Upper lobe of left lung (tissue), 6 donors: ENCODE results near the gene A1BG. TPM values are rescaled to one million over a fixed set of nuclear protein-coding genes. Genes with fewer than 3 reads are reported as not detected.
"Not testable (repeated sequence)": the region's sequence is repeated elsewhere in the genome, so short reads cannot be mapped to it uniquely, and the experiment has no call there.

Experiments
- ATAC-seq, 2 donors: fragments of 200-7000 bp; cut with Tn5 transposase; one replicate each; pipeline ENCODE4 v1.9.1; 2022; ENCODE audit warnings: mild to moderate bottlenecking in 2 of 2, moderate library complexity in 2 of 2; ENCODE audit not compliant: low FRiP score in 2 of 2
- DNase-seq, 2 donors: peaks; one replicate each; pipeline ENCODE4 v3.0.0-alpha.2; 2019 to 2020
- H3K27ac ChIP-seq, 4 donors: fragments of 200-600 bp; sonication (generic); one replicate each; pipeline ENCODE4 v1.5.1; 2016 to 2019
- H3K27me3 ChIP-seq, 4 donors: fragments of 200-600 bp; sonication (generic); one replicate each; pipeline ENCODE4 v1.5.1; 2017 to 2019
- H3K36me3 ChIP-seq, 4 donors: fragments of 200-600 bp; sonication (generic); one replicate each; pipeline ENCODE4 v1.5.1; 2016 to 2019
- H3K4me1 ChIP-seq, 4 donors: fragments of 200-600 bp; sonication (generic); one replicate each; pipeline ENCODE4 v1.5.1; 2018 to 2019
- H3K4me3 ChIP-seq, 4 donors: fragments of 200-600 bp; sonication (generic); one replicate each; pipeline ENCODE4 v1.5.1; 2017 to 2019; ENCODE audit warnings: mild to moderate bottlenecking in 2 of 4, moderate library complexity in 1 of 4
- H3K9me3 ChIP-seq, 4 donors: fragments of 200-600 bp; sonication (generic); one replicate each; pipeline ENCODE4 v1.5.1; 2018 to 2019
- EP300 ChIP-seq, 4 donors: sonication (generic); formaldehyde crosslinking; IDR thresholded peaks; one replicate each; pipeline ENCODE4 v1.5.1; 2017; ENCODE audit warnings: antibody characterized with exemption in 4 of 4, control low read depth in 2 of 4
- POLR2A ChIP-seq, 4 donors: fragments of 450-650 bp; IDR thresholded peaks; one replicate each; pipeline ENCODE4 v1.5.1; 2016 to 2017; ENCODE audit warnings: antibody characterized with exemption in 4 of 4, mild to moderate bottlenecking in 2 of 4
- POLR2AphosphoS5 ChIP-seq, 2 donors: sonication (generic); formaldehyde crosslinking; IDR thresholded peaks; one replicate each; pipeline ENCODE4 v1.5.1; 2017; ENCODE audit warnings: antibody characterized with exemption in 2 of 2
- WGBS, 2 donors: methylation state at CpG; one replicate each; pipeline ENCODE4 v1.1.5; 2017 to 2018; 5-methylcytosine and 5-hydroxymethylcytosine counted together
- total RNA-seq, 6 donors: library from RNA; depleted of rRNA in 4 of 6; stranded (reverse); fragments of >200 nt in 4 of 6; gene quantifications; one replicate each; pipeline versions ENCODE4 v1.1.0 to v1.2.1, GENCODE V29; 2016 to 2021
- TF ChIP-seq, protein P1 (sequence below), 6 experiments: fragments of 450-650 bp in 4 of 6; fragments of 200-600 bp in 2 of 6; sonication (generic) in 2 of 6; IDR thresholded peaks; one replicate each; pipeline ENCODE4 v1.5.1; 2016 to 2019; ENCODE audit warnings: antibody characterized with exemption in 6 of 6
- donor health status: DM: no; HTN: no; CAD: no; lungs with moderate emphysema.
- donor health status: DM: no; HTN: yes; CAD: no; lungs with severe emphysema.

Gene A1BG
- total RNA-seq, 6 donors from 2014 or later, result 8.4 to 26.6 (median 16.4) TPM

DNA sequence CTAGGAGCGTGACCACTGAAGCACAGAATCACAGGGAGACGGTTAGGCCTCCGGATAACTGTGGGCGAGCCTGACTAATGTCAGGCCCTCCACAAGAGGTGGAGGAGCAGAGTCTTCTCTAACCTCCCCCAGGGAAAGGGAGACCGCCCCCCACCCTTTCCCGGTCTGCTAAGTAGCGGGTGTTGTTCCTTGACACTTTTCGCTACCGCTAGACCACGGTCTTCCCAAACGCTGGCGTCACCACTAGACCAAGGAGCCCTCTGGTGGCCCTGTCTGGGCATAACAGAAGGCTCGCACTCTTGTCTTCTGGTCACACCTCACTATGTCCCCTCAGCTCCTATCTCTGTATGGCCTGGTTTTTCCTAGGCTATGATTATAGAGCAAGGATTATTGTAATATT is 42.6 kb downstream of the A1BG start:
- Histone ChIP-seq H3K4me1 (peaks cover 8 to 16% (median 14%) of the 10 kb centered on the region in 4 donors), H3K36me3 (peaks cover 14 to 81% (median 53%) of the 10 kb centered on the region in 4 donors)
- H3K9me3 ChIP-seq, H3K27me3 ChIP-seq, ATAC-seq, H3K27ac ChIP-seq, DNase-seq, H3K4me3 ChIP-seq: not testable (repeated sequence)
- TF ChIP-seq, protein P1, sequence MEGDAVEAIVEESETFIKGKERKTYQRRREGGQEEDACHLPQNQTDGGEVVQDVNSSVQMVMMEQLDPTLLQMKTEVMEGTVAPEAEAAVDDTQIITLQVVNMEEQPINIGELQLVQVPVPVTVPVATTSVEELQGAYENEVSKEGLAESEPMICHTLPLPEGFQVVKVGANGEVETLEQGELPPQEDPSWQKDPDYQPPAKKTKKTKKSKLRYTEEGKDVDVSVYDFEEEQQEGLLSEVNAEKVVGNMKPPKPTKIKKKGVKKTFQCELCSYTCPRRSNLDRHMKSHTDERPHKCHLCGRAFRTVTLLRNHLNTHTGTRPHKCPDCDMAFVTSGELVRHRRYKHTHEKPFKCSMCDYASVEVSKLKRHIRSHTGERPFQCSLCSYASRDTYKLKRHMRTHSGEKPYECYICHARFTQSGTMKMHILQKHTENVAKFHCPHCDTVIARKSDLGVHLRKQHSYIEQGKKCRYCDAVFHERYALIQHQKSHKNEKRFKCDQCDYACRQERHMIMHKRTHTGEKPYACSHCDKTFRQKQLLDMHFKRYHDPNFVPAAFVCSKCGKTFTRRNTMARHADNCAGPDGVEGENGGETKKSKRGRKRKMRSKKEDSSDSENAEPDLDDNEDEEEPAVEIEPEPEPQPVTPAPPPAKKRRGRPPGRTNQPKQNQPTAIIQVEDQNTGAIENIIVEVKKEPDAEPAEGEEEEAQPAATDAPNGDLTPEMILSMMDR (IDR thresholded peaks at IDR 0.05), result peak; percentile 28 to 58 (median 44)
- 54 to 66% methylated on average over 13 of the region's 13 CpGs for WGBS, 2 donors

DNA sequence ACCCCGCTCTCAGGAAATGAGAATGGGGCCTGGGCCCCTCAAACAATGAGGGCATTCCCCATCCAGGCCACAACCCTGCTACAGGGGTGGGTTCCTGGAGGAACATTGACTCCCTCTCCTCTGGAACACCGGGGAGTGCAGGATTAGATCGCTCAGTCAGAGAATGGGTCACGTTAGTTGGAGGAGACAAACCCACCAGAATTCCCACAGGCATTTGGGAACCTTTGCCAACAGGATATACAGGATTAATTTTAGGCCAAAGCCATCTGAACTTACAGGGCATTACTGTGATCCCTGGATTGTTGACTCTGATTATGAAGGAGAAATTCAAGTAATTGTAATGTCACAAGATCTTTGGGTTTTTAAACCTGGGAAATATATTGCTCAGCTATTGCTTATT is 45.6 kb downstream of the A1BG start:
- H3K27ac ChIP-seq, result no peak overlapping the region
- DNase-seq (no peak), ATAC-seq (no peak)
- peaks cover 8 to 24% (median 17%) of the 10 kb centered on the region in 4 donors for H3K4me1 ChIP-seq
- peaks cover 10 to 51% (median 31%) of the 10 kb centered on the region in 4 donors for H3K36me3 ChIP-seq
- no peak overlapping the region for H3K4me3 ChIP-seq
- H3K27me3 ChIP-seq, result no peaks in the 10 kb centered on the region
- TF ChIP-seq, protein P1 (IDR thresholded peaks at IDR 0.05), result no peak
- TF ChIP-seq POLR2AphosphoS5 (IDR thresholded peaks at IDR 0.05) (no peak), EP300 (IDR thresholded peaks at IDR 0.05) (no peak), POLR2A (IDR thresholded peaks at IDR 0.05) (no peak)
- WGBS, 2 donors, result 93 to 96% methylated on average over 4 of the region's 4 CpGs
- H3K9me3 ChIP-seq, result no peaks in the 10 kb centered on the region

DNA sequence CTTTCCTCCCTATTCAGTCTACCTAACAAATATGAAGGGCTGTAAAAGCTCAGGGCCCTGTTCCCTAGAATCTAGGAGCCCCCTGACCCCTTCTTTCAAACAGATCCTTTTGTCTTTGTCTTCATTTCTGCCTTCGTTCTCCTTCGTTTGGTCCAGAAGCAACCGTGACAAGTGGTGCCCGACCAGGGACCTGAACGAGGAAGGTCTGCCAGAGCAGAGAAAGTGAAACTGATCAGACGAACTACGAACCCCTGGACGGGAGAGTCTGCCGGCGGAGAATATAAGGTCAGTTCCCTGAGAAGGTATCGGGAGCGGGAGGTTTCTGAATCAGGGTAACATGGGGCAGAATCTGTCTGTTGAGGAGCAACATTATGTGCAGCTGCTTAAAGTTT is 47.4 kb downstream of the A1BG start:
- DNase-seq (no peak), ATAC-seq (no peak)
- Histone ChIP-seq H3K27me3 (no peaks in the 10 kb centered on the region), H3K4me1 (peaks cover 8 to 24% (median 17%) of the 10 kb centered on the region in 4 donors), H3K9me3 (peaks cover 0 to 7% (median 2%) of the 10 kb centered on the region in 4 donors), H3K4me3 (peak overlapping the region; percentile 61 to 98 (median 76)), H3K36me3 (peaks cover 0 to 37% (median 21%) of the 10 kb centered on the region in 4 donors), H3K27ac (peak overlapping the region; percentile 92 to 95 (median 93))
- TF ChIP-seq POLR2A (IDR thresholded peaks at IDR 0.05) (no peak), EP300 (IDR thresholded peaks at IDR 0.05) (no peak)
- TF ChIP-seq, protein P1 (IDR thresholded peaks at IDR 0.05), result no peak
- WGBS, 2 donors, result 58 to 67% methylated on average over 12 of the region's 12 CpGs

DNA sequence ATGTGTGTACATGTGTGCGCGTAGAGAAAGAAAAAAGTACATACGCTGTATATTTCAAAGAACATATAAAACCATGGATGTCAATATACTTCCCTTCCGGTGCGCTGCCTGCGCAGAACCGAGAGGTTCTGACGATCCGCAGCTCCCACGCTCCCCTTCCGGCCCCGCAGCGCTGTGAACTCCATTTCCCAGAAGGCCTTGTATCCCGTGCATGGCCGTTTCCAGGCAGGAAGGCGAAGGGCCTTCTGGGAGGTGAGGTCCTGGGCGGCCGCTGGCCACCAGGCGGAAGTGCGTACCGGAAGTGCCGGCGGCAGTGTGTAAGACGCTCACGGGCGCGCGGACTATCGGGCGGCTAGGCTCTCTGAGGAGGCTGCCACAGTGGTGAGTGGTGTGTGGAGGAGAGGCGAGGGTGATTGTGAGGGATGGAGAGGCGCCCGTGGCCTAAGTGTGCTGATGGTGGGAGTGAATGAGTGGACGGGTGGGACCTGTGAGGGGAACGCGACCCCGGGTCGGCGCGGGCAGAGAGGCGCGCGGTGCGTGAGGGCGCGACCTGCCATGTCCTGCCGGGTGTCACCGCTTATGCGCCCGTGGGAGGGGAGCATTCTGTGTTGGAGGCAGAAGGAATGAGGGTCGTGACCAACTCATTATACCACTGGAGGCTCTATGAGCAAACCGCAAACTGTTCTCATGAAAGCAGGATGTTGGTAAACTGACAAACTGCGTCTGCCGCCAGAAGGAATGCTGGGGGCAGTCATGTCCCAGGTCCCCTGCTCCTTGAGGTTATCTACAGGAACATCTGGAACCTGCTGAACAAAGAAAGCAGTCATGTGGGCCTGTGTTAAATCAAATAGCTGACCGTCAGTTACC is 48.0 kb downstream of the A1BG start, which contains the start of gene ERVK3-1:
Gene ERVK3-1 (plus strand): TSS at position 313 of the 867 bp plus-strand sequence. CDS start 6,792 bp downstream, outside the sequence.
- ATAC-seq, result peak; percentile 99 to 100
- DNase-seq, result peak; percentile 96 to 99
- WGBS, 2 donors, result 1% methylated on average over 49 to 54 of the region's 55 CpGs
- Histone ChIP-seq H3K9me3 (peaks cover 0 to 10% (median 2%) of the 10 kb centered on the region in 4 donors), H3K27ac (peak within 1 kb of the TSS; percentile 92 to 95 (median 93)), H3K4me3 (peak within 1 kb of the TSS; percentile 61 to 98 (median 76)), H3K36me3 (peaks cover 0 to 44% (median 25%) of the 10 kb centered on the region in 4 donors), H3K4me1 (peaks cover 8 to 24% (median 17%) of the 10 kb centered on the region in 4 donors), H3K27me3 (no peaks in the 10 kb centered on the region)
- TF ChIP-seq, protein P1 (IDR thresholded peaks at IDR 0.05), result peak in 4 of 6 experiments; percentile 63 to 86 (median 71)
- TF ChIP-seq POLR2AphosphoS5 (IDR thresholded peaks at IDR 0.05), result peak; percentile 99
- TF ChIP-seq EP300 (IDR thresholded peaks at IDR 0.05), result peak in 1 of 4 donors; percentile 82
- peak; percentile 76 to 94 (median 88) for TF ChIP-seq POLR2A (IDR thresholded peaks at IDR 0.05)
